ENCODE data around the gene PLEKHB2. TPM values are rescaled to one million over a fixed set of nuclear protein-coding genes. Genes with fewer than 3 reads are reported as not detected.

Gene PLEKHB2
- total RNA-seq, 2 experiments from 2014 or later = 66.9 to 71.7 TPM

DNA sequence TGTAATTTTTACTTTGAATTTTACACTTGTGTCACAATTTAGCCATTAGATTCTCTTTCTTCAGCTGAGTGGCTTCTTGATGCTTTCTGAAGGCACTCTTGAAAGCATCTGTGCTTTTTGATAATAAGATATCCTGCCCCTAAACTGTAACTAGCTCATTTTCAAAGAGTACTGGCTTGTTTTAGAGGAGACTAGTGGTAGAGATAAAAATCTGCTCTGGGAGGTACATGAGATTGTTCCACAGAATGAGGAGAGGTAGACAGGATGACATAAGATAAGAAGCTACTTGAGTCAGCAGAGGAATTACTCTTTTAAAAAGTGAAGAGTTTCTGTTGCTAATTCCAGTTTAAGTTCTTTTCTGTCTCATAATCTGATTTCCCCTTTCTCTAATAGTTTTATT is 10.6 kb downstream of the PLEKHB2 start:
- no peak overlapping the region for H3K4me3 ChIP-seq (ENCODE audit: low read length)
- intact Hi-C loops (cut with DNase I, micrococcal nuclease) = no loop called here
- ChIA-PET POLR2A (interaction anchor here (1.1 kb wide), 1 partner anchor 11 kb away, joined by 3 read pairs; the partner anchor contains the start of gene PLEKHB2), CTCF (interaction anchor here (0.6 to 0.7 kb wide), 3 partner anchors 23 to 42 kb away, joined by 3 read pairs; no protein-coding TSS in a partner anchor)
- no peaks in the 10 kb centered on the region for H3K9me3 ChIP-seq (ENCODE audit: control insufficient read depth in 1 of 2, insufficient read depth in 1 of 2, low read length in 2 of 2)
- Mint-ChIP-seq H3K9me3 (no peaks in the 10 kb centered on the region), H3K4me3 (no peak overlapping the region), H3K36me3 (ENCODE audit: low read depth) (peaks cover 64% of the 10 kb centered on the region), H3K27ac (no peak overlapping the region), H3K27me3 (no peaks in the 10 kb centered on the region), H3K4me1 (ENCODE audit: low read depth) (peaks cover 78% of the 10 kb centered on the region)
- H3K36me3 ChIP-seq (ENCODE audit: insufficient read depth, low read length) = peaks cover 17% of the 10 kb centered on the region
- ATAC-seq (ENCODE audit: poor library complexity) = peak; percentile 41
- no peak for DNase-seq
- peaks cover 21% of the 10 kb centered on the region for H3K4me1 ChIP-seq (ENCODE audit: insufficient read depth, low read length)
- H3K27ac ChIP-seq (ENCODE audit: low read depth in 1 of 2, low read length in 2 of 2) = no peak overlapping the region
- no peaks in the 10 kb centered on the region for H3K27me3 ChIP-seq (ENCODE audit: control insufficient read depth in 1 of 2, insufficient read depth in 2 of 2, low read length in 2 of 2)
- TF ChIP-seq, protein P1, sequence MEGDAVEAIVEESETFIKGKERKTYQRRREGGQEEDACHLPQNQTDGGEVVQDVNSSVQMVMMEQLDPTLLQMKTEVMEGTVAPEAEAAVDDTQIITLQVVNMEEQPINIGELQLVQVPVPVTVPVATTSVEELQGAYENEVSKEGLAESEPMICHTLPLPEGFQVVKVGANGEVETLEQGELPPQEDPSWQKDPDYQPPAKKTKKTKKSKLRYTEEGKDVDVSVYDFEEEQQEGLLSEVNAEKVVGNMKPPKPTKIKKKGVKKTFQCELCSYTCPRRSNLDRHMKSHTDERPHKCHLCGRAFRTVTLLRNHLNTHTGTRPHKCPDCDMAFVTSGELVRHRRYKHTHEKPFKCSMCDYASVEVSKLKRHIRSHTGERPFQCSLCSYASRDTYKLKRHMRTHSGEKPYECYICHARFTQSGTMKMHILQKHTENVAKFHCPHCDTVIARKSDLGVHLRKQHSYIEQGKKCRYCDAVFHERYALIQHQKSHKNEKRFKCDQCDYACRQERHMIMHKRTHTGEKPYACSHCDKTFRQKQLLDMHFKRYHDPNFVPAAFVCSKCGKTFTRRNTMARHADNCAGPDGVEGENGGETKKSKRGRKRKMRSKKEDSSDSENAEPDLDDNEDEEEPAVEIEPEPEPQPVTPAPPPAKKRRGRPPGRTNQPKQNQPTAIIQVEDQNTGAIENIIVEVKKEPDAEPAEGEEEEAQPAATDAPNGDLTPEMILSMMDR (IDR thresholded peaks at IDR 0.05) = no peak

DNA sequence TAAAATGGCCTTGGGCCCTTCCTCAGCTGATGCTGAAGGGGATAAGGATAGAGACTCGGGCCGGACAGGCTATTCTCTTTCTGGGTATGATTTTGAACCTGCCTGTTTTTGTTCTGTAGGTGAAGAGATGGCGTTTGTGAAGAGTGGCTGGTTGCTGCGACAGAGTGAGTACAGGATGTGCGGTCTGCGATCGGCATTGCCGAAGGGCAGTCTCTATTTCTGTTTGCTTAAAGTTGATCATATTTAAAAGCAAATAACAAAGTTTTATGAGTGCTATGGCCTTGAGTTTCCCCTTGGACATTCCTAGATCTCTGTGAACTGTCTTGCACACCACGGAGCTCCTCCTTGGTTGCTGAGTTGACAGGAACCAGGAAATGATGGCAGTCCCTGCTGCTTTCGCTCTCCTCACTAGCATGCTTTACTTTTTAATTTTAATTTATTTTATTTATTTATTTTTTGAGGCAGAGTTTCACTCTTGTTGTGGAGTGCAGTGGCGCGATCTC is 15.7 kb downstream of the PLEKHB2 start:
- no peak for ATAC-seq (ENCODE audit: poor library complexity)
- Mint-ChIP-seq H3K9me3 (no peaks in the 10 kb centered on the region), H3K4me1 (ENCODE audit: low read depth) (peaks cover 43% of the 10 kb centered on the region), H3K27ac (no peak overlapping the region), H3K36me3 (ENCODE audit: low read depth) (peaks cover 76% of the 10 kb centered on the region), H3K4me3 (no peak overlapping the region), H3K27me3 (no peaks in the 10 kb centered on the region)
- Histone ChIP-seq H3K27ac (ENCODE audit: low read depth in 1 of 2, low read length in 2 of 2) (no peak overlapping the region), H3K27me3 (ENCODE audit: control insufficient read depth in 1 of 2, insufficient read depth in 2 of 2, low read length in 2 of 2) (no peaks in the 10 kb centered on the region), H3K4me1 (ENCODE audit: insufficient read depth, low read length) (no peaks in the 10 kb centered on the region), H3K4me3 (ENCODE audit: low read length) (no peak overlapping the region), H3K9me3 (ENCODE audit: control insufficient read depth in 1 of 2, insufficient read depth in 1 of 2, low read length in 2 of 2) (no peaks in the 10 kb centered on the region), H3K36me3 (ENCODE audit: insufficient read depth, low read length) (peaks cover 41% of the 10 kb centered on the region)
- CTCF ChIA-PET = no interaction called here
- POLR2A ChIA-PET = no interaction called here
- intact Hi-C loops (cut with DNase I, micrococcal nuclease) = no loop called here
- TF ChIP-seq, protein P1 (IDR thresholded peaks at IDR 0.05) = no peak
- no peak for DNase-seq

GRCh38 chr2:131121464-131121863 is 16.3 kb downstream of the PLEKHB2 start:
- Mint-ChIP-seq H3K27me3 (no peaks in the 10 kb centered on the region), H3K4me1 (ENCODE audit: low read depth) (peaks cover 37% of the 10 kb centered on the region), H3K36me3 (ENCODE audit: low read depth) (peaks cover 76% of the 10 kb centered on the region), H3K9me3 (no peaks in the 10 kb centered on the region), H3K27ac (no peak overlapping the region), H3K4me3 (no peak overlapping the region)
- Histone ChIP-seq H3K4me3 (ENCODE audit: low read length) (no peak overlapping the region), H3K27ac (ENCODE audit: low read depth in 1 of 2, low read length in 2 of 2) (no peak overlapping the region), H3K27me3 (ENCODE audit: control insufficient read depth in 1 of 2, insufficient read depth in 2 of 2, low read length in 2 of 2) (no peaks in the 10 kb centered on the region), H3K4me1 (ENCODE audit: insufficient read depth, low read length) (no peaks in the 10 kb centered on the region), H3K36me3 (ENCODE audit: insufficient read depth, low read length) (peaks cover 43% of the 10 kb centered on the region), H3K9me3 (ENCODE audit: control insufficient read depth in 1 of 2, insufficient read depth in 1 of 2, low read length in 2 of 2) (no peaks in the 10 kb centered on the region)
- intact Hi-C loops (cut with DNase I, micrococcal nuclease) = no loop called here
- DNase-seq = no peak
- ChIA-PET CTCF (no interaction called here), POLR2A (no interaction called here)
- ATAC-seq (ENCODE audit: poor library complexity) = no peak
- TF ChIP-seq, protein P1 (IDR thresholded peaks at IDR 0.05) = no peak
